NT2/D1 (cell line): ENCODE results near the gene DPT.

Experiments used
- DNase-seq: peaks from one replicate; pipeline ENCODE4 v3.0.0-alpha.2; 2011; ENCODE audit warnings: low read depth, low spot score
- H3K27me3 ChIP-seq: 2 replicates; pipeline ENCODE4 v1.6.0; 2011; ENCODE audit warnings: mild to moderate bottlenecking; ENCODE audit not compliant: insufficient read length, insufficient read depth
- H3K36me3 ChIP-seq: 2 replicates; pipeline ENCODE4 v1.6.1; 2011; ENCODE audit warnings: mild to moderate bottlenecking, low read length, mixed read lengths; ENCODE audit not compliant: insufficient read depth, insufficient read length
- H3K4me1 ChIP-seq: 2 replicates; pipeline ENCODE4 v1.5.1; 2011; ENCODE audit not compliant: insufficient read depth, insufficient read length
- H3K4me3 ChIP-seq: 2 replicates; pipeline ENCODE4 v1.5.1; 2011; ENCODE audit warnings: low read depth; ENCODE audit not compliant: insufficient read length
- H3K9ac ChIP-seq: 2 replicates; pipeline ENCODE4 v1.6.0; 2011; ENCODE audit warnings: low read depth; ENCODE audit not compliant: insufficient read length
- H3K9me3 ChIP-seq: 2 replicates; pipeline ENCODE4 v1.5.1; 2011; ENCODE audit warnings: mild to moderate bottlenecking, low read length; ENCODE audit not compliant: insufficient read depth
- SUZ12 ChIP-seq: IDR thresholded peaks from 2 replicates; pipeline ENCODE4 v1.6.1; 2011; ENCODE audit not compliant: insufficient read length, insufficient read depth; ENCODE audit errors: extremely low read depth
- YY1 ChIP-seq: IDR thresholded peaks from 2 replicates; pipeline ENCODE4 v1.6.1; 2011; ENCODE audit not compliant: insufficient read length, insufficient read depth
- ZNF274 ChIP-seq: IDR thresholded peaks from 2 replicates; pipeline ENCODE4 v1.6.1; 2011; ENCODE audit warnings: mild to moderate bottlenecking, low read depth, low read length

The DPT gene

DNA sequence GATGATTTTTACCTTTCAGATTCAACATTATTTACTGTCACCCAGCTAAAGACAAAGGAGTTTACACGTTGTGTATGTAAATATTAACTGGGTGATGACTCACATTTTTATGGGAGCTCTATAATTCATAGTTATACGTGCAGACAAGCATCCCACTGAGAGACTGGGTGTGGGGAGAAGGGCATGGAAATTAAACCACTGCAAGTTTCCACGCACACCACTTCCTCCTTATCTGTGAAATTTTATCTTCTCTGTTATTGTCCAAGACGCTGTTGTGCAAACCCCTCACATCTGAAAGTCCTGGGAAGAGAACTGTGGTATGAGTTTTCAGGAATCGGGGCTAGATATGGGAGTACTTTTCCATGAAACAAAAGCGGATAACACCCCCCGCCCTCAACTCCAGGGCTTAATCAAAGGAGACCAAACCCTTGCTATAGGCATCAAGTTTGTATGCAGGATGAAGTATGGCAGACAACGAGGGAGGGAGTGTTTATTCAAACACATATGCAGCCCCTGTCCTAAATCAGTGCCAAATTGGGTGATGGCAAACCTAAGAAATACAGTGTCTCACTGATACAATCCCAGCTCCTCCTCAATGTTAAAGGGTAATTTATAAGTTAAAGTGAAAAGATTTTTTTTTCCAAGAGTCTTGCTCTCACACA, 23.3 kb upstream of the DPT start:
- Histone ChIP-seq H3K4me1 (no peaks in the 10 kb centered on the region), H3K9me3 (no peaks in the 10 kb centered on the region), H3K27me3 (no peaks in the 10 kb centered on the region), H3K4me3 (no peak overlapping the region), H3K9ac (no peak overlapping the region), H3K36me3 (no peaks in the 10 kb centered on the region)
- DNase-seq: no peak
- TF ChIP-seq SUZ12 (no peak), YY1 (no peak), ZNF274 (no peak)

DNA sequence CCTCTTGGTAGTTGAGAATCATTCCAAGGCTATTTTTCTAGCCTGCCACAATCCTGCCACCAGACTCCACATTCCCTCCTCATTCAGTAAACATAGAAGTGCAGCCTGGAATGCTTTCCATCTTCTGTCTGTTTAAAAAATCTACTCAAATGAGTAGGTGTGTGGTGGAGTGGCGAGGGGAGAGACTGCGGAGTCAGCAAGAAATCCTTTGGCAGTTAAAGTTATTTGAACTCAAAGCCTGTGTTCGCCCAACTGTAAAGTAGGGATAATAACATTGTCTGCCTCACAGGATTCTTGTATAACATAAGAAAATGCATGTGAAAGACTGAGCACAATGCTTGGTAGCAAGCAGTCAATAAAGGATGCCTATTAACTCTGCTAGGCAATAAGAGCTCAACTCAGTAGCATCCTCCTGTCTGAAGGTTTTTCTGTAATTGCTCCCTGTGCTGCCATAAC, 22.2 kb upstream of the DPT start:
- Histone ChIP-seq H3K4me1 (no peaks in the 10 kb centered on the region), H3K9ac (no peak overlapping the region), H3K36me3 (no peaks in the 10 kb centered on the region), H3K4me3 (no peak overlapping the region), H3K9me3 (no peaks in the 10 kb centered on the region), H3K27me3 (no peaks in the 10 kb centered on the region)
- TF ChIP-seq ZNF274 (no peak), SUZ12 (no peak), YY1 (no peak)
- DNase-seq: no peak

DNA sequence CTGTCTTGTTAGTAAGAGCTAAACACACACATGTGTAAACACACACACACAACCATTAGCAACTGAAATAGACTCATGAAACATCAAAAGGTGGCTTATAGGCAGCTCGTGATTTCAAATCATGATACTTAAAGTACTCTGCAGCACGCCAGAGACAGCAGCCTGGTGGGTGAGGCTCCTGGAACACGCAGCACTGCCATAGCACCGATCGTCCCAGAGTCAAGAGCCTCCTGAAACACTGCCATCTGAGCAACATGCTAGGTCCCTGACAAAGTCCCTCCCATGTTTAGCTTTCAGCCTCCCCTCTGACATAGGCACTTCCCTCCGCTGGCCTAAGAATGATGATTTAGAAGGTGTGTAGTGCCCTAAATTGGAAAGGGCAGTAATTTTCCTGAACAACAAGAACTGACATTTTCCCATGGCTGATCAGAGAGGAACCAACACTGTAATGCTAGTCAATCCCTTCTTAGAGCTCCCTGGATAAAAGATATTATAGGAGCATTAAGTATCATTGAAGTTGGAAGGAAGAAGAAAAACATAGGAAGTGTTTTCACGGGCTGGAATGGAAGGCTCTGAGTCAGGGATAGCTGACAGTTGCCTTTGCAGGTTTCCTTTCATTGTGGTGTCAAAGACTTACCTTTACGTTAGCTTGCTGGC, 14.1 kb upstream of the DPT start:
- no peaks in the 10 kb centered on the region for H3K36me3 ChIP-seq

DNA sequence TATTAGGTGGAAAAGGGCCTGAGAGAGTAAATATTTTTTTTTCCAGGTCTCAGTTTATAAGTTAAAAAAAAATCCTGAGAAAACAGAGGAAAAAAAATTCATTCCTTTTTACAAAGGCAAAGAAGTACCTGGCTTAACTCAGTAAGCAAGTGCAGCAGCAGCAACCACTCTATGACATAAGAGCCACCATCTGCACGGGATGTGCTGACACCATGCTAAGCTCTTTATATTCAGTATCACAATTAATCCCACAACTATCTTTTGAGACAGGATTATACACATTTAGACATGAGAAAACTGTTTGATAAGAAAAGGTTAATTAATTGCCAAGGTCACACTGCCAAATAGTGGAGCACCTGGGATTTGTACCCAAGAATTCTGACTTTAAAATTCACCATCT, 13.4 kb upstream of the DPT start:
- Histone ChIP-seq H3K36me3 (no peaks in the 10 kb centered on the region), H3K27me3 (no peaks in the 10 kb centered on the region), H3K4me1 (no peaks in the 10 kb centered on the region), H3K9ac (no peak overlapping the region), H3K4me3 (no peak overlapping the region), H3K9me3 (no peaks in the 10 kb centered on the region)
- DNase-seq: no peak
- TF ChIP-seq YY1 (no peak), ZNF274 (no peak), SUZ12 (no peak)

More for the DNA sequence above, 14.1 kb upstream of the DPT start:
- TF ChIP-seq SUZ12 (no peak), ZNF274 (no peak), YY1 (no peak)
- no peaks in the 10 kb centered on the region for H3K9me3 ChIP-seq
- H3K27me3 ChIP-seq: no peaks in the 10 kb centered on the region
- H3K4me1 ChIP-seq: no peaks in the 10 kb centered on the region
- no peak for DNase-seq
- no peak overlapping the region for H3K9ac ChIP-seq
- no peak overlapping the region for H3K4me3 ChIP-seq

DNA sequence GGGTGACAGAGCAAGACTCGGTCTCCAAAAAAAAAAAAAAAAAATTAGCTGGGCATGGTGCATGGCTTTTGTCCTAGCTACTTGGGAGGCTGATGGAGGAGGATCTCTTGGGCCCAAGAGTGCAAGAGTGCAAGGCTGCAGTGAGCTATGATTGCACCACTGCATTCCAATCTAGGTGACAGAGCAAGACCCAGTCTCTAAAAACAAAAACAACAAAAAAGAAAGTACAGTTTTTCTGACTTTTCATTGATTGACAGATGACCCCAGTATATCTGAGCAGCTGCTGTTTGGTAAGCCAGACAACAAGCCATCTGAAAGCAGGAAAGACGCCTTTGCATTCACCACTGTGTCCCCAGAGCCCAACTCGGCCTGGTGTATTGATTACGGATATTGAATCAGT, 10.9 kb upstream of the DPT start:
- no peak for DNase-seq

DNA sequence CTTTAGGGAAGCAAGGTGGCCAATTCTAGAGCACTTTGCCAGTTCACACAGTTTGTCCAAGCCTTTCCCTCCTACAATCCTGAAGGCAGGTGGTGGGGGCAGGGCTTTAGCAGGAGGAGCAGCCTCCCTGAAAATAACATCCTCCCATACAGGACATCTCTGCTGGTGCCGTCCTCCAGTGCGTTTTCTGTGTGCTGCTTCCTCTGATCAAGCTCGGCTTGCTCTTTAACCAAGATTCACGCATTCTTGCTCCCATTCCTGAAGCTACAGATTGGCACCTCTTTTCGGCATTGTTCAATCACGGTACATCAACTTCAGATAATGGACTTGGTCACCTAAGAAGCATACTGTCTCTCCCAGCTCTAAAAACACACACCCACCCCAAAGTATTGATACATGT, 7.5 kb upstream of the DPT start:
- no peaks in the 10 kb centered on the region for H3K27me3 ChIP-seq
- TF ChIP-seq SUZ12 (no peak), ZNF274 (no peak), YY1 (no peak)
- no peak overlapping the region for H3K9ac ChIP-seq
- H3K4me1 ChIP-seq: no peaks in the 10 kb centered on the region
- DNase-seq: no peak
- H3K9me3 ChIP-seq: no peaks in the 10 kb centered on the region
- no peak overlapping the region for H3K4me3 ChIP-seq
- H3K36me3 ChIP-seq: no peaks in the 10 kb centered on the region

More for the DNA sequence above, 10.9 kb upstream of the DPT start:
- H3K4me3 ChIP-seq: no peak overlapping the region
- no peaks in the 10 kb centered on the region for H3K4me1 ChIP-seq
- no peaks in the 10 kb centered on the region for H3K27me3 ChIP-seq
- TF ChIP-seq ZNF274 (no peak), SUZ12 (no peak), YY1 (no peak)
- H3K9me3 ChIP-seq: no peaks in the 10 kb centered on the region
- H3K9ac ChIP-seq: no peak overlapping the region
- no peaks in the 10 kb centered on the region for H3K36me3 ChIP-seq

DNA sequence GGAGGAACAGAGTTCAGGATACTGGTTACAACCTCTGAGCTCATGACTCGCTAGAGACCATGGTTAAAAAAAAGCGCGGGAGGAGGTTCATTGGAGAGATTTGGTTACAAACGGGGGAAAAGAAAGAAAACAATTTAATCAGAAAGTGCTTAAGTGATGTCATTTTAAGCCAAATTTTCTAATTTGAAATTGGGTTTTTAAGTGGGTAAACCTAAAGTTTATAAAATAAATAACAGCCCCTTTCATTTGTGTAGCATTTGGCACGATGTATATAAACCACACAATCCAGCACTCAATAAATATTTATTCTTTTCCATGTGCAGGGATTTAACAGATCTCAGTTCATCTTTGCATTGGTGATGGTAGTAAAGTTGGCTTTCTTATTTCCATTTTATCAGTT, 7.0 kb upstream of the DPT start:
- Histone ChIP-seq H3K27me3 (no peaks in the 10 kb centered on the region), H3K9ac (no peak overlapping the region), H3K36me3 (no peaks in the 10 kb centered on the region), H3K4me3 (no peak overlapping the region), H3K4me1 (no peaks in the 10 kb centered on the region), H3K9me3 (no peaks in the 10 kb centered on the region)
- no peak for DNase-seq
- no peak for TF ChIP-seq SUZ12
- TF ChIP-seq ZNF274: no peak
- no peak for TF ChIP-seq YY1
